Fibroblast of lung (primary cell): ENCODE data around the gene CAPS.

Source experiments
- EZH2 ChIP-seq: IDR thresholded peaks from 2 replicates; pipeline ENCODE4 v1.5.1; 2012; ENCODE audit warnings: low read length, control low read depth, mild to moderate bottlenecking; ENCODE audit errors: missing control alignments
- TF ChIP-seq, protein P1 (sequence below), 2 donors: IDR thresholded peaks in 1 of 2; conservative IDR thresholded peaks in 1 of 2; 1 replicate in 1 of 2; 2 replicates in 1 of 2; pipeline ENCODE4 v1.5.1; 2011 to 2012; ENCODE audit warnings: low read length in 2 of 2, control low read depth in 1 of 2, inconsistent platforms in 1 of 2, low read depth in 1 of 2, mild to moderate bottlenecking in 1 of 2

DNA sequence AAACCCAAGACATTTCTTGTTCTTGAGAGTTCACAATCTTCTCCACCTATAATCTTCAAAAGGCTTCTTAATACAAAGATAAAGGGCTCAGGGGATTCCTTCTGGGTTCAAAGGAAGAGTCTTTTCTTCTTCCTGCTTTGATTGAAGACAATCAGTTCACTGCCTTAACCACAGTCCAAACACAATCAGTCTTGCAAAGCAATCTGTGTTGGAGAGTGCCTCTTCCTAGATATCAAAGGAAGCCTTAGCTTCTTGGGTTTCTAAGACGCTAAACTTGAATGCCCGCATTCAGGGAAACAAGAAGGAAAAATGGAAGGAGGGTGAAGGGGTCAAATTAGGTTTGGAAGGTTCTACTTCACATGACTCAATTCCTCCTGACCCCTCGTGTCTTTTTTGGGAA is 36.7 kb downstream of the CAPS start:
- TF ChIP-seq, protein P1, sequence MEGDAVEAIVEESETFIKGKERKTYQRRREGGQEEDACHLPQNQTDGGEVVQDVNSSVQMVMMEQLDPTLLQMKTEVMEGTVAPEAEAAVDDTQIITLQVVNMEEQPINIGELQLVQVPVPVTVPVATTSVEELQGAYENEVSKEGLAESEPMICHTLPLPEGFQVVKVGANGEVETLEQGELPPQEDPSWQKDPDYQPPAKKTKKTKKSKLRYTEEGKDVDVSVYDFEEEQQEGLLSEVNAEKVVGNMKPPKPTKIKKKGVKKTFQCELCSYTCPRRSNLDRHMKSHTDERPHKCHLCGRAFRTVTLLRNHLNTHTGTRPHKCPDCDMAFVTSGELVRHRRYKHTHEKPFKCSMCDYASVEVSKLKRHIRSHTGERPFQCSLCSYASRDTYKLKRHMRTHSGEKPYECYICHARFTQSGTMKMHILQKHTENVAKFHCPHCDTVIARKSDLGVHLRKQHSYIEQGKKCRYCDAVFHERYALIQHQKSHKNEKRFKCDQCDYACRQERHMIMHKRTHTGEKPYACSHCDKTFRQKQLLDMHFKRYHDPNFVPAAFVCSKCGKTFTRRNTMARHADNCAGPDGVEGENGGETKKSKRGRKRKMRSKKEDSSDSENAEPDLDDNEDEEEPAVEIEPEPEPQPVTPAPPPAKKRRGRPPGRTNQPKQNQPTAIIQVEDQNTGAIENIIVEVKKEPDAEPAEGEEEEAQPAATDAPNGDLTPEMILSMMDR (conservative IDR thresholded peaks at IDR 0.05 in 1 of 2, IDR thresholded peaks at IDR 0.05 in 1 of 2; ENCODE audit: low read depth in 1 of 2, low read length in 2 of 2) = no peak
- no peak for TF ChIP-seq EZH2
